Measurements from ENCODE around the gene KCNJ14.

KCNJ14 gene

DNA sequence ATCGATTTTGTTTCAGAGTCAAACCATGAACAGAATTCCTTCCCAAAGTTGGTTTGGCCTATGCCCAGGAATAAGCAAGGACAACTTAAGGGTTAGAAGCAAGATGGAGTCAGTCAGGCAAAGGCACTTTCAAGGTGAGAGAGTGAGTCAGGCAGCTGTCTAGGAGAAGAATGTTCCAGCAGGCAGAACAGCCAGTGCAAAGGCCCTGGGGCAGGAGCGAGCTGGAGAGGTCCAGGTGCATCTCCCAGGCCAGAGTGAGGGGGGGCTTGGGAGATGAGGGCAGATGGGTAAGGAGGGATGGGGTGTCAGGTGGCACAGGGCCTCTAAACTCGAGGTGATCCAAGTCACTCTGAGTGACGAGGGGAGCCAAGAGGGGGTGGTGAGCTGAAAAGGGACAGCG is 18.8 kb upstream of the KCNJ14 start:
- Histone ChIP-seq H3K9me3 (replicated peaks in 1 of 2; ENCODE audit: control insufficient read depth in 2 of 2, insufficient read depth in 1 of 2, low read depth in 1 of 2, low read length in 2 of 2) (no peaks in the 10 kb centered on the region), H3K27ac (replicated peaks; ENCODE audit: low read length) (no peak overlapping the region), H4K8ac (ENCODE audit: low read depth, low read length) (peak overlapping the region; percentile 92), H3K27me3 (ENCODE audit: control insufficient read depth in 3 of 3, insufficient read depth in 3 of 3, low read depth in 1 of 3, low read length in 3 of 3) (no peaks in the 10 kb centered on the region), H2BK5ac (ENCODE audit: low read length) (no peak overlapping the region), H2BK120ac (ENCODE audit: low read depth, low read length) (no peak overlapping the region), H2AFZ (ENCODE audit: low read length) (no peak overlapping the region), H3K18ac (ENCODE audit: low read length) (peak overlapping the region; percentile 4), H2BK15ac (ENCODE audit: low read length) (no peak overlapping the region), H3K9ac (ENCODE audit: low read depth, low read length, poor library complexity) (no peak overlapping the region), H2BK12ac (ENCODE audit: low read length) (peak overlapping the region; percentile 30), H3K36me3 (replicated peaks in 1 of 2; ENCODE audit: control insufficient read depth in 2 of 2, insufficient read depth in 2 of 2, low read length in 2 of 2) (peaks cover 0 to 1% of the 10 kb centered on the region in 2 donors), H4K91ac (ENCODE audit: low read depth, low read length, poor library complexity) (no peak overlapping the region), H3K79me1 (ENCODE audit: low read depth, low read length) (peaks cover 3% of the 10 kb centered on the region), H3K23ac (ENCODE audit: low read depth, low read length, poor library complexity) (no peak overlapping the region), H2AK5ac (ENCODE audit: low read depth, low read length) (peak overlapping the region; percentile 74), H3K4me2 (ENCODE audit: insufficient read depth, low read length, poor library complexity, severe bottlenecking) (no peak overlapping the region), H3K14ac (ENCODE audit: low read length) (no peak overlapping the region), H3K4ac (ENCODE audit: low read length) (no peak overlapping the region), H3K4me3 (ENCODE audit: low read length in 2 of 2) (no peak overlapping the region), H3K4me1 (ENCODE audit: control insufficient read depth in 2 of 2, insufficient read depth in 1 of 2, low read depth in 1 of 2, low read length in 2 of 2) (no peaks in the 10 kb centered on the region)
- DNase-seq (ENCODE audit: low spot score), result no peak
- no CpG with 5 or more reads among the region's 5 CpGs for WGBS, 2 donors (ENCODE audit: extremely low coverage in 2 of 2, insufficient read length in 2 of 2, insufficient replicate concordance in 1 of 2)

DNA sequence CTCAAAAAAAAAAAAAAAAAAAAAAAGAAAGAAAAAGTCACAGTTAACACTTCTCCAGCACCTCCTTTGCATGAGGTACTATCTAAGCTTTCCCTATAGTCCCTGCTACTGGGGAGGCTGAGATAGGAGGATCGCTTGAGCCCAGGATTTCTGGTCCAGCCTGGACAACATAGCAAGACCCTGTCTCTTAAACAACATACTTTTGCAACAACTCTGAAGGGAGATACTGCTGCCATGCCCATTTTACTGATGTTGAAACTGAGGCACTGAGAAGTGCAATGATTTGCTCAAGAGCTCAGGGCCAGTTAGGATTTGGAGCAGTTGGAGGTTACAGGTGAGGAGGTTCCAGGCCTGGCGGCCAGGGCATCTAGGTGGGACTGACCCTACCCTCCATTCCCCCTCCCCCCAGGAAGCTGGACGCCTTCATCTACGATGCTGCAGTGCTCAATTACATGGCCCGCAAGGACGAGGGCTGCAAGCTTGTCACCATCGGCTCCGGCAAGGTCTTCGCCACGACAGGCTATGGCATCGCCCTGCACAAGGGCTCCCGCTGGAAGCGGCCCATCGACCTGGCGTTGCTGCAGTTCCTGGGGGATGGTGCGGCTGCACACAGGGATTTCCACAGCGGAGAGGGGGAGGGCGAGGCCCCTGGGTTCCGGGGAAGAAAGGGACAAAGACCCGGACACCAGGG is 13.9 kb upstream of the KCNJ14 start:
- no CpG with 5 or more reads among the region's 20 CpGs for WGBS, 2 donors (ENCODE audit: extremely low coverage in 2 of 2, insufficient read length in 2 of 2, insufficient replicate concordance in 1 of 2)
- H3K9ac ChIP-seq (ENCODE audit: low read depth, low read length, poor library complexity), result no peak overlapping the region
- H3K36me3 ChIP-seq (replicated peaks in 1 of 2; ENCODE audit: control insufficient read depth in 2 of 2, insufficient read depth in 2 of 2, low read length in 2 of 2), result peaks cover 2% of the 10 kb centered on the region in 2 donors
- H2BK12ac ChIP-seq (ENCODE audit: low read length), result no peak overlapping the region
- no peak overlapping the region for H4K91ac ChIP-seq (ENCODE audit: low read depth, low read length, poor library complexity)
- peaks cover 11% of the 10 kb centered on the region for H3K79me1 ChIP-seq (ENCODE audit: low read depth, low read length)
- H3K23ac ChIP-seq (ENCODE audit: low read depth, low read length, poor library complexity), result no peak overlapping the region
- H3K14ac ChIP-seq (ENCODE audit: low read length), result no peak overlapping the region
- no peak overlapping the region for H2BK120ac ChIP-seq (ENCODE audit: low read depth, low read length)
- peaks cover 7 to 8% of the 10 kb centered on the region in 2 donors for H3K4me1 ChIP-seq (ENCODE audit: control insufficient read depth in 2 of 2, insufficient read depth in 1 of 2, low read depth in 1 of 2, low read length in 2 of 2)
- no peak for DNase-seq (ENCODE audit: low spot score)
- no peak overlapping the region for H4K8ac ChIP-seq (ENCODE audit: low read depth, low read length)
- no peak overlapping the region for H3K4me3 ChIP-seq (ENCODE audit: low read length in 2 of 2)
- no peak overlapping the region for H3K27ac ChIP-seq (replicated peaks; ENCODE audit: low read length)
- peak overlapping the region; percentile 10 for H2AK5ac ChIP-seq (ENCODE audit: low read depth, low read length)
- no peak overlapping the region for H2BK15ac ChIP-seq (ENCODE audit: low read length)
- peak overlapping the region; percentile 82 for H2BK5ac ChIP-seq (ENCODE audit: low read length)
- peaks cover 0 to 3% of the 10 kb centered on the region in 2 donors for H3K9me3 ChIP-seq (replicated peaks in 1 of 2; ENCODE audit: control insufficient read depth in 2 of 2, insufficient read depth in 1 of 2, low read depth in 1 of 2, low read length in 2 of 2)
- no peak overlapping the region for H3K4ac ChIP-seq (ENCODE audit: low read length)
- H3K4me2 ChIP-seq (ENCODE audit: insufficient read depth, low read length, poor library complexity, severe bottlenecking), result no peak overlapping the region
- H2AFZ ChIP-seq (ENCODE audit: low read length), result no peak overlapping the region
- H3K18ac ChIP-seq (ENCODE audit: low read length), result no peak overlapping the region
- H3K27me3 ChIP-seq (ENCODE audit: control insufficient read depth in 3 of 3, insufficient read depth in 3 of 3, low read depth in 1 of 3, low read length in 3 of 3), result no peaks in the 10 kb centered on the region

DNA sequence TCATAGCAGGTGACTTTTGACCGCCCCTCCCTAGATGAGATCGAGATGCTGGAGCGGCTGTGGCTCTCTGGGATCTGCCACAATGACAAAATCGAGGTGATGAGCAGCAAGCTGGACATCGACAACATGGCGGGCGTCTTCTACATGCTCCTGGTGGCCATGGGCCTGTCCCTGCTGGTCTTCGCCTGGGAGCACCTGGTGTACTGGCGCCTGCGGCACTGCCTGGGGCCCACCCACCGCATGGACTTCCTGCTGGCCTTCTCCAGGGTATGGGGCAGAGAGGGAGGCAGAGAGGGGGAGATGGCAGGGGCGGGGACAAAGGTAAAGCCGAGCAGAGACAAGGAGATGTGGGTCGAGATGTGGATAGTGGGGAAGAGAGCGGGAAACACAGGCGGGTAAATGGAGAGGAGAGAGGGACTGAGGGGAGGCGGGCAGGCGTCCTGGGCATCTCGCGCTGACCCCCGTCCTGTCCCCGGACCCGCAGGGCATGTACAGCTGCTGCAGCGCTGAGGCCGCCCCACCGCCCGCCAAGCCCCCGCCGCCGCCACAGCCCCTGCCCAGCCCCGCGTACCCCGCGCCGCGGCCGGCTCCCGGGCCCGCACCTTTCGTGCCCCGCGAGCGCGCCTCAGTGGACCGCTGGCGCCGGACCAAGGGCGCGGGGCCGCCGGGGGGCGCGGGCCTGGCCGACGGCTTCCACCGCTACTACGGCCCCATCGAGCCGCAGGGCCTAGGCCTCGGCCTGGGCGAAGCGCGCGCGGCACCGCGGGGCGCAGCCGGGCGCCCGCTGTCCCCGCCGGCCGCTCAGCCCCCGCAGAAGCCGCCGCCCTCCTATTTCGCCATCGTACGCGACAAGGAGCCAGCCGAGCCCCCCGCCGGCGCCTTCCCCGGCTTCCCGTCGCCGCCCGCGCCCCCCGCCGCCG is 13.0 kb upstream of the KCNJ14 start:
- peaks cover 0 to 3% of the 10 kb centered on the region in 2 donors for H3K9me3 ChIP-seq (replicated peaks in 1 of 2; ENCODE audit: control insufficient read depth in 2 of 2, insufficient read depth in 1 of 2, low read depth in 1 of 2, low read length in 2 of 2)
- H3K9ac ChIP-seq (ENCODE audit: low read depth, low read length, poor library complexity), result no peak overlapping the region
- H2BK120ac ChIP-seq (ENCODE audit: low read depth, low read length), result no peak overlapping the region
- H2BK15ac ChIP-seq (ENCODE audit: low read length), result no peak overlapping the region
- peaks cover 6 to 7% of the 10 kb centered on the region in 2 donors for H3K36me3 ChIP-seq (replicated peaks in 1 of 2; ENCODE audit: control insufficient read depth in 2 of 2, insufficient read depth in 2 of 2, low read length in 2 of 2)
- no peak overlapping the region for H3K18ac ChIP-seq (ENCODE audit: low read length)
- H2AK5ac ChIP-seq (ENCODE audit: low read depth, low read length), result no peak overlapping the region
- no peak overlapping the region for H3K4me2 ChIP-seq (ENCODE audit: insufficient read depth, low read length, poor library complexity, severe bottlenecking)
- H3K4me1 ChIP-seq (ENCODE audit: control insufficient read depth in 2 of 2, insufficient read depth in 1 of 2, low read depth in 1 of 2, low read length in 2 of 2), result peaks cover 9 to 10% of the 10 kb centered on the region in 2 donors
- H4K91ac ChIP-seq (ENCODE audit: low read depth, low read length, poor library complexity), result no peak overlapping the region
- H3K4ac ChIP-seq (ENCODE audit: low read length), result no peak overlapping the region
- H3K27ac ChIP-seq (replicated peaks; ENCODE audit: low read length), result no peak overlapping the region
- no peak overlapping the region for H3K14ac ChIP-seq (ENCODE audit: low read length)
- H2BK12ac ChIP-seq (ENCODE audit: low read length), result no peak overlapping the region
- no peak overlapping the region for H2AFZ ChIP-seq (ENCODE audit: low read length)
- H3K23ac ChIP-seq (ENCODE audit: low read depth, low read length, poor library complexity), result peak overlapping the region; percentile 55
- no peak for DNase-seq (ENCODE audit: low spot score)
- peak overlapping the region; percentile 82 for H2BK5ac ChIP-seq (ENCODE audit: low read length)
- WGBS, 2 donors (ENCODE audit: extremely low coverage in 2 of 2, insufficient read length in 2 of 2, insufficient replicate concordance in 1 of 2), result no CpG with 5 or more reads among the region's 94 CpGs
- no peak overlapping the region for H4K8ac ChIP-seq (ENCODE audit: low read depth, low read length)
- no peak overlapping the region for H3K4me3 ChIP-seq (ENCODE audit: low read length in 2 of 2)
- peaks cover 13% of the 10 kb centered on the region for H3K79me1 ChIP-seq (ENCODE audit: low read depth, low read length)
- no peaks in the 10 kb centered on the region for H3K27me3 ChIP-seq (ENCODE audit: control insufficient read depth in 3 of 3, insufficient read depth in 3 of 3, low read depth in 1 of 3, low read length in 3 of 3)

DNA sequence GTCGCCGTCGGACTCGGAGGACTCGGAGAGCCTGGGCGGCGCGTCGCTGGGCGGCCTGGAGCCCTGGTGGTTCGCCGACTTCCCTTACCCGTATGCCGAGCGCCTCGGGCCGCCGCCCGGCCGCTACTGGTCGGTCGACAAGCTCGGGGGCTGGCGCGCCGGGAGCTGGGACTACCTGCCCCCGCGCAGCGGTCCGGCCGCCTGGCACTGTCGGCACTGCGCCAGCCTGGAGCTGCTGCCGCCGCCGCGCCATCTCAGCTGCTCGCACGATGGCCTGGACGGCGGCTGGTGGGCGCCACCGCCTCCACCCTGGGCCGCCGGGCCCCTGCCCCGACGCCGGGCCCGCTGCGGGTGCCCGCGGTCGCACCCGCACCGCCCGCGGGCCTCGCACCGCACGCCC is 12.1 kb upstream of the KCNJ14 start:
- H2BK15ac ChIP-seq (ENCODE audit: low read length), result no peak overlapping the region
- H3K14ac ChIP-seq (ENCODE audit: low read length), result no peak overlapping the region
- H3K18ac ChIP-seq (ENCODE audit: low read length), result no peak overlapping the region
- H2BK12ac ChIP-seq (ENCODE audit: low read length), result no peak overlapping the region
- no peak overlapping the region for H4K91ac ChIP-seq (ENCODE audit: low read depth, low read length, poor library complexity)
- H3K79me1 ChIP-seq (ENCODE audit: low read depth, low read length), result peaks cover 13% of the 10 kb centered on the region
- H3K27me3 ChIP-seq (ENCODE audit: control insufficient read depth in 3 of 3, insufficient read depth in 3 of 3, low read depth in 1 of 3, low read length in 3 of 3), result no peaks in the 10 kb centered on the region
- no peak overlapping the region for H3K9ac ChIP-seq (ENCODE audit: low read depth, low read length, poor library complexity)
- no peak overlapping the region for H4K8ac ChIP-seq (ENCODE audit: low read depth, low read length)
- H2AK5ac ChIP-seq (ENCODE audit: low read depth, low read length), result no peak overlapping the region
- H2BK5ac ChIP-seq (ENCODE audit: low read length), result no peak overlapping the region
- WGBS, 2 donors (ENCODE audit: extremely low coverage in 2 of 2, insufficient read length in 2 of 2, insufficient replicate concordance in 1 of 2), result no CpG with 5 or more reads among the region's 60 CpGs
- H3K4me3 ChIP-seq (ENCODE audit: low read length in 2 of 2), result no peak overlapping the region
- H3K9me3 ChIP-seq (replicated peaks in 1 of 2; ENCODE audit: control insufficient read depth in 2 of 2, insufficient read depth in 1 of 2, low read depth in 1 of 2, low read length in 2 of 2), result peaks cover 0 to 3% of the 10 kb centered on the region in 2 donors
- H3K4me1 ChIP-seq (ENCODE audit: control insufficient read depth in 2 of 2, insufficient read depth in 1 of 2, low read depth in 1 of 2, low read length in 2 of 2), result peaks cover 9 to 10% of the 10 kb centered on the region in 2 donors
- no peak overlapping the region for H3K27ac ChIP-seq (replicated peaks; ENCODE audit: low read length)
- peaks cover 7 to 16% of the 10 kb centered on the region in 2 donors for H3K36me3 ChIP-seq (replicated peaks in 1 of 2; ENCODE audit: control insufficient read depth in 2 of 2, insufficient read depth in 2 of 2, low read length in 2 of 2)
- H2BK120ac ChIP-seq (ENCODE audit: low read depth, low read length), result no peak overlapping the region
- no peak overlapping the region for H3K23ac ChIP-seq (ENCODE audit: low read depth, low read length, poor library complexity)
- H3K4ac ChIP-seq (ENCODE audit: low read length), result no peak overlapping the region
- DNase-seq (ENCODE audit: low spot score), result no peak
- H3K4me2 ChIP-seq (ENCODE audit: insufficient read depth, low read length, poor library complexity, severe bottlenecking), result no peak overlapping the region
- no peak overlapping the region for H2AFZ ChIP-seq (ENCODE audit: low read length)

All from neuronal stem cell (in vitro differentiated cells).